Psoas muscle (tissue), 8 donors: Measurements from ENCODE around the gene CHEK1. TPM values are rescaled to one million over a fixed set of nuclear protein-coding genes. Genes with fewer than 3 reads are reported as not detected.

ENCODE experiments used
- ATAC-seq, 4 donors: fragments of 200-7000 bp; cut with Tn5 transposase; one replicate each; pipeline ENCODE4 v1.9.1; 2020; ENCODE audit warnings: moderate library complexity in 3 of 4, mild to moderate bottlenecking in 2 of 4
- DNase-seq, 2 donors: peaks; one replicate each; pipeline ENCODE4 v3.0.0-alpha.2; 2020
- H3K27ac ChIP-seq: fragments of 200-600 bp; one replicate; pipeline ENCODE4 v1.8.0; 2022
- H3K27me3 ChIP-seq, 3 donors: fragments of 200-600 bp in 1 of 3; one replicate each; pipeline versions ENCODE4 v1.6.1 to v1.8.0; 2013 to 2022; ENCODE audit warnings: low read length in 2 of 3, mild to moderate bottlenecking in 2 of 3, moderate library complexity in 1 of 3; ENCODE audit not compliant: insufficient read depth in 3 of 3
- H3K36me3 ChIP-seq, 2 donors: fragments of 200-600 bp in 1 of 2; one replicate each; pipeline versions ENCODE4 v1.6.1 to v1.8.0; 2013 to 2022; ENCODE audit warnings: low read depth in 1 of 2, mild to moderate bottlenecking in 1 of 2, moderate library complexity in 1 of 2; ENCODE audit not compliant: insufficient read depth in 1 of 2
- H3K4me1 ChIP-seq: fragments of 200-600 bp; one replicate; pipeline ENCODE4 v1.8.0; 2022
- H3K4me3 ChIP-seq: fragments of 200-600 bp; one replicate; pipeline ENCODE4 v1.8.0; 2022; ENCODE audit warnings: mild to moderate bottlenecking
- H3K9me3 ChIP-seq: fragments of 200-600 bp; one replicate; pipeline ENCODE4 v1.8.0; 2022
- WGBS, 3 donors: extraction: QIAGEN DNeasy Blood & Tissue Kit; methylation state at CpG; one replicate each; pipeline versions ENCODE4 v1.1.6 to v1.1.7; 2013; 5-methylcytosine and 5-hydroxymethylcytosine counted together
- intact Hi-C, 2 donors: fragments of 100-400 bp; cut with DNase I; formaldehyde crosslinking; loops; one replicate each; pipeline versions ENCODE4 v1.11.0 to v1.14.2; 2022
- polyA plus RNA-seq, 3 donors: library from polyadenylated mRNA; stranded (reverse); fragments of 200-250 nt; gene quantifications; one replicate each; pipeline ENCODE4 v1.2.3, GENCODE V29; 2013
- total RNA-seq, 4 donors: library from RNA; stranded (reverse); fragmentation: NEBNext Ultra II Directional in 2 of 4; extraction: Animal tissue kit (Norgen Biotek cat#: 25700) in 2 of 4; gene quantifications; one replicate each; pipeline versions ENCODE4 v1.2.1 to v1.2.4, GENCODE V29; 2021 to 2023
- TF ChIP-seq, protein P1 (sequence below): fragments of 200-600 bp; IDR thresholded peaks from one replicate; pipeline ENCODE4 v1.8.0; 2022; ENCODE audit warnings: antibody characterized with exemption
- donor health status: healthy with polysubstance abuse.
- donor health status: DM: no; HTN: no; CAD: no; lungs with moderate emphysema.
- donor health status: Bipolar disorder and iron deficiency.
- donor health status: healthy.
- donor health status: DM: yes; HTN: yes; CAD: no.
- donor health status: DM: no; HTN: no; CAD: no.
- donor health status: DM: no; HTN: no; CAD: no.
- donor health status: DM: yes; HTN: yes; CAD: no.

The CHEK1 gene
- total and polyA plus RNA-seq, 7 donors, result 0.44 to 1.3 (median 0.81) TPM

DNA sequence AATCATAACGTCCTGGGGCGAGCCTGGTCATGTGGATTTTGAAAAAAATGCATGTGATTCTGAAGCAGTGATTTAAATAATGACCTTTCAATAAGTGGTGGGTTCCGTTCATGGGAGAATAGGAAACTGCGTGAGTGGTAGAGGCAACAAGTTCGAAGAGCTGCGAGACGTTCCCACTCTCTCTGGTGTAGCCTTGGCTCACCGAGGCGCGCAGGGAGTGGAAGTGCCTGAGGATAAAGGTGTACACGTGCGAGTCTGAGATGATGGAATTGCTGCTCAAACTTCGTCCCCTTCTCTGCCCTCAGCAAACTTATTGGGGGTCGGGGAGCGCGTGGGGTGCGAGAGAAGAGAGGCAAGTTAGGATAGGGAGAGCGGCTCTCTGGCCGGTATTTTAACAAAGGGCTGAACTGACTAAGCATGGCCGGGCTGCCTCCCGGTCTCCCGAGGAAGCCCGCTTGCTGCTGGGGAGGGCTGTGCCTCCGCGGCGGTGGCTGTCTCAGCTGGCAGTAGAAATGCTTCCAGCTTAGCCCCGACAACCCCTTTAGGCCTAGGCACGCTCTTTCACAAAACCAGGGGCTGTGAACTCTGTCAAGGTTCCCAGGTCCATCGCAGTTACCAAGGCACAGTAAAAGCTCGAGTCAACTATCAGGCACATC, 33.2 kb upstream of the CHEK1 start:
- peak overlapping the region; percentile 96 for H3K27ac ChIP-seq
- H3K4me3 ChIP-seq, result peak overlapping the region; percentile 70
- no peaks in the 10 kb centered on the region for H3K27me3 ChIP-seq
- 2% methylated on average over 26 to 30 of the region's 30 CpGs for WGBS, 3 donors
- intact Hi-C loops, result loop anchor here (2.0 to 10.0 kb wide), 4 partner anchors 33 to 673 kb away; partner anchors contain the start of genes CHEK1 (in 2 of the 2), FOXRED1 (in 1 of the 2) and SRPRA (in 1 of the 2)
- peaks cover 20% of the 10 kb centered on the region for H3K4me1 ChIP-seq
- ATAC-seq, result peak; percentile 21 to 57 (median 30)
- H3K36me3 ChIP-seq, result peaks cover 0 to 10% of the 10 kb centered on the region in 2 donors
- DNase-seq, result peak; percentile 25 to 69
- TF ChIP-seq, protein P1, sequence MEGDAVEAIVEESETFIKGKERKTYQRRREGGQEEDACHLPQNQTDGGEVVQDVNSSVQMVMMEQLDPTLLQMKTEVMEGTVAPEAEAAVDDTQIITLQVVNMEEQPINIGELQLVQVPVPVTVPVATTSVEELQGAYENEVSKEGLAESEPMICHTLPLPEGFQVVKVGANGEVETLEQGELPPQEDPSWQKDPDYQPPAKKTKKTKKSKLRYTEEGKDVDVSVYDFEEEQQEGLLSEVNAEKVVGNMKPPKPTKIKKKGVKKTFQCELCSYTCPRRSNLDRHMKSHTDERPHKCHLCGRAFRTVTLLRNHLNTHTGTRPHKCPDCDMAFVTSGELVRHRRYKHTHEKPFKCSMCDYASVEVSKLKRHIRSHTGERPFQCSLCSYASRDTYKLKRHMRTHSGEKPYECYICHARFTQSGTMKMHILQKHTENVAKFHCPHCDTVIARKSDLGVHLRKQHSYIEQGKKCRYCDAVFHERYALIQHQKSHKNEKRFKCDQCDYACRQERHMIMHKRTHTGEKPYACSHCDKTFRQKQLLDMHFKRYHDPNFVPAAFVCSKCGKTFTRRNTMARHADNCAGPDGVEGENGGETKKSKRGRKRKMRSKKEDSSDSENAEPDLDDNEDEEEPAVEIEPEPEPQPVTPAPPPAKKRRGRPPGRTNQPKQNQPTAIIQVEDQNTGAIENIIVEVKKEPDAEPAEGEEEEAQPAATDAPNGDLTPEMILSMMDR, result no peak
- no peaks in the 10 kb centered on the region for H3K9me3 ChIP-seq

GRCh38 chr11:125592305-125593113, 32.5 kb upstream of the CHEK1 start, which contains the start of gene STT3A:
STT3A (plus strand) TSS chr11:125592852; CDS start chr11:125595916, 3,064 bp downstream.
- Histone ChIP-seq H3K36me3 (peaks cover 3 to 17% of the 10 kb centered on the region in 2 donors), H3K27me3 (no peaks in the 10 kb centered on the region), H3K4me1 (peaks cover 20% of the 10 kb centered on the region), H3K4me3 (peak within 1 kb of the TSS; percentile 70), H3K9me3 (no peaks in the 10 kb centered on the region), H3K27ac (peak within 1 kb of the TSS; percentile 96)
- DNase-seq (peak; percentile 100), ATAC-seq (peak; percentile 97 to 99 (median 98))
- TF ChIP-seq, protein P1, result no peak
- intact Hi-C loops, result loop anchor here (2.0 to 10.0 kb wide), 4 partner anchors 32 to 672 kb away; partner anchors contain the start of genes CHEK1 (in 2 of the 2), FOXRED1 (in 1 of the 2) and SRPRA (in 1 of the 2)
- WGBS, 3 donors, result 0% methylated on average over 54 to 55 of the region's 55 CpGs

DNA sequence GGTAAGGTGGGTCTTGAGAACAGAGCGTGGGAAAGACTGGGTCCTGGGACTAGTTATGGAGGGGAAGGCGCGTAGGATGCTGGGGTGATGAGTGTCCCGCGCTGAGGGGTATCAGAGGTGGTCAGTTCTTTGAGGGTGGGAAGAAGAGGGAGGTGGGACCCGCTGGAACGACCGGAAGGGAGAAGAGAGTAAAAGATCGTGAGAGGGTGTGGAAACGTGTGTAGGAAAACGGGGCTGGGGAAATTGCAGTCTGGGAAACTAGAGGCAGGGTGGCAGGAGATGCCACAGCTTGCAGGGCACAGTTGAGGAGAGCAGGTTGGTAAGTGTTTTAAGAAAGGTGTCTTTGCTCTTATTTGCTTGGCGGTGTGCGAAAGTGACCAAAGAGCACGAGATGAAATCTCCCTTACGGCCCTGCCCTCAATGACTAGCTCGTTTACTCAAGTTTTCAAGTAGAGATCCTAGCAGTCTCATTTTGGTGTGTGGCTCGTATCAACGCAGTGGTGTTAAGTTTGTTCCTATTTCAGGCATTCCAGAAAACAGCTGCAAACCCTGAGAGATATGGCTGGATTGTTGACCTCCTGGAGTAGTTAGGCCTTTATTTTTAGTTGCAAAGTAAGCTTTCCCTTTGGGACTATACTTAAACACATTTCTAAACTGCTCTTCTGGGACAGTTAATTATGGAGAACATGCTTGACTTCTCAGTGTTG, 31.7 kb upstream of the CHEK1 start:
- intact Hi-C loops, result loop anchor here (2.0 to 10.0 kb wide), 4 partner anchors 32 to 672 kb away; partner anchors contain the start of genes CHEK1 (in 2 of the 2), FOXRED1 (in 1 of the 2) and SRPRA (in 1 of the 2)
- 0 to 1% (median 1%) methylated on average over 18 of the region's 18 CpGs for WGBS, 3 donors
- H3K4me1 ChIP-seq, result peaks cover 20% of the 10 kb centered on the region
- TF ChIP-seq, protein P1, result no peak
- DNase-seq (no peak), ATAC-seq (peak in 2 of 4 donors; percentile 6 to 25)
- peak overlapping the region; percentile 81 for H3K27ac ChIP-seq
- peaks cover 3 to 25% of the 10 kb centered on the region in 2 donors for H3K36me3 ChIP-seq
- H3K27me3 ChIP-seq, result no peaks in the 10 kb centered on the region
- H3K4me3 ChIP-seq, result peak overlapping the region; percentile 70
- H3K9me3 ChIP-seq, result no peaks in the 10 kb centered on the region

DNA sequence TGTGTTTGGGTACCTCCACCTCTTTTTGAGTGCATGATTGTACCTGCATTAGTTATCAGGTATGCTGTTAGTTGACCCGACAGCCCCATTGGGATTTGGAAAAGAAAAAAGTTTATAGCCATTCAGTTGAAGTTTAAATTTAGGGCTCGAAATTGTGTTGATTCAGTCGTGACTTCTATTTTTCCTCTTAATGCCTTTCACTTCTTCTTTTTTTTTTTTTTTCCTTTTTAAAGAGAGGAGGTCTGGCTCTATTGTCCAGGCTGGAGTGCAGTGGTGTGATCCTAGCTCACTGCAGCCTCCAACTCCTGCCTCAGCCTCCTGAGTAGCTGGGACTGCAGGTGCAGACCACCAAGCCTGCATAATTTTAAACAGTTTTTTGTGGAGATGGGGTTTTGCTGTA, 30.0 kb upstream of the CHEK1 start:
- intact Hi-C loops, result loop anchor here (5.0 to 10.0 kb wide), 3 partner anchors 32 to 670 kb away; partner anchors contain the start of genes CHEK1 (in 1 of the 2), FOXRED1 (in 1 of the 2) and SRPRA (in 1 of the 2)
- H3K4me1 ChIP-seq, result peaks cover 20% of the 10 kb centered on the region
- DNase-seq, result no peak
- no peak overlapping the region for H3K27ac ChIP-seq
- no peak overlapping the region for H3K4me3 ChIP-seq
- no peaks in the 10 kb centered on the region for H3K9me3 ChIP-seq
- ATAC-seq, result no peak
- no peaks in the 10 kb centered on the region for H3K27me3 ChIP-seq
- TF ChIP-seq, protein P1, result no peak
- peaks cover 3 to 42% of the 10 kb centered on the region in 2 donors for H3K36me3 ChIP-seq
- WGBS, 3 donors, result 59 to 80% (median 73%) methylated on average over 3 of the region's 3 CpGs
